K562 treated with DMSO at 1 percent for 48 hours (cell line): ENCODE results near the gene G0S2. TPM values are rescaled to one million over a fixed set of nuclear protein-coding genes. Genes with fewer than 3 reads are reported as not detected.

Experiments
- total RNA-seq: library from RNA; unstranded; fragments of 300-600 nt; gene quantifications from 2 replicates; pipeline ENCODE4 v1.2.3, GENCODE V29; 2022; ENCODE audit warnings: low replicate concordance; ENCODE audit errors: extremely low read depth

Gene G0S2
- total RNA-seq = not detected in 2 replicates

GRCh38 chr1:209674957-209675564 lies at the start of gene G0S2:
TSS of gene G0S2 (plus strand) at chr1:209675412. CDS start at chr1:209675685, 273 bp downstream.

DNA sequence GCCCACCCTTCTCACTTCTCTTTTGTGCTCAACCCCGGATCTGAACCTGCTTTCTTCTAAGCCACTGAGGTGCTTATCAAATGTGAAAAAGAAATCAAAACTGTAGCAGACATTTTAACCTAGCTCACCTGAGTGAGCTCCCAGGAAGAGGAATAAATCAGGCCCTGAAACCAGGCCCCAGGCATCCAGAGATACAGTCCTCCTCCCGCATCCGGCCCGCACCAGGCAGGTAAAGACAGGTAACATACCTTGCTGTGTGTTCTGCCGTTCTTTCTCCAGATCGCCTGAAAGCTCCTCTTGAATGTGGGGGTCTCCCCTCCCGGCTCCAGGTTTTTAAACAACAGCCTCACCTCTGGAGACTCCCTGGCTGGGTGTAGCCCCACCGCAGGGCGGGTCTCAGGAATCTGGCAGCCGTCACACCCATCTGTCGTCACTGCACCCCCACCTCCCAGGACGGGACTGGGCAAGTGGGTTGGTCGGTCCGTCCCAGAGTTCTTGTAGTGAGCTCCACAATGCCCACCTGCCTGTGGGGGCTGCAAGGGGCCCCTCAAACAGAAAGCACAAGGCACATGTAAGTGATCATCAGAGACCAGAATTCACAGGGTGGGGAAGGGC lies 23.0 kb upstream of the G0S2 start, which contains the start of gene LAMB3:
TSS of gene LAMB3 (minus strand) at position 305 of the 615 bp plus-strand sequence. CDS start 1,481 bp downstream, outside the sequence.

DNA sequence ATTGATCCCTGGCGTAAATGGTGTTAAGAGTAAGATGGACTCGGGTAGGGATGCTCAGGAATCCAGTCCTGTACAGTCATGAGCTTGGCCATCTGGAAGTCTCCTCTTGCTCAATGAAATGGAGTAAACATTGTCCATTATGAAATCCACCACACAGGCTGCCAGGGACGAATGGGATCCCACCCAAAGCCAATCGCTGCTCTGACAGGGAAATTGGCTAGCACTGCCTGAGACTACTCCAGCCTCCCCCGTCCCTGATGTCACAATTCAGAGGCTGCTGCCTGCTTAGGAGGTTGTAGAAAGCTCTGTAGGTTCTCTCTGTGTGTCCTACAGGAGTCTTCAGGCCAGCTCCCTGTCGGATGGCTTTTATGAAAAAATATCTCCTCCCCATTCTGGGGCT lies 29.4 kb downstream of the G0S2 start, which contains the start of gene HSD11B1:
TSS of gene HSD11B1 (plus strand) at position 263 of the 400 bp plus-strand sequence. CDS start at position 360, 97 bp downstream.

Other genes with a start within 250 kb of the G0S2 start
- gene CAMK1G, start 91.7 kb upstream of the G0S2 start, total RNA-seq = not detected in 2 replicates
- gene LAMB3, start 23.0 kb upstream of the G0S2 start, total RNA-seq = not detected in 2 replicates
- gene HSD11B1, start 29.4 kb downstream of the G0S2 start, total RNA-seq = not detected in 2 replicates
- not detected in 2 replicates for gene TRAF3IP3, start 80.6 kb downstream of the G0S2 start, total RNA-seq
- gene C1orf74, start 109.1 kb downstream of the G0S2 start, total RNA-seq = not detected in 2 replicates
- gene IRF6, start 130.7 kb downstream of the G0S2 start, total RNA-seq = not detected in 2 replicates
- gene UTP25, start 152.6 kb downstream of the G0S2 start, total RNA-seq = not detected in 2 replicates